Activated CD8-positive, alpha-beta memory T cell treated with anti-CD3 and anti-CD28 coated beads, Interleukin-2, amount 50 U/mL, for 1 hour (primary cell): Measurements from ENCODE around the gene CD247.

Experiments used
- DNase-seq: peaks from one replicate; pipeline ENCODE4 v3.0.0-alpha.2; 2020; ENCODE audit errors: extremely low read depth

Gene CD247

GRCh38 chr1:167489571-167490340 lies 28.6 kb downstream of the CD247 start:
- peak; percentile 48 for DNase-seq

- DNase-seq = no peak
Observed at GRCh38 chr1:167488786-167489185, 29.5 kb downstream of the CD247 start.

- DNase-seq = no peak
Observed at GRCh38 chr1:167487614-167488013, 30.7 kb downstream of the CD247 start.

GRCh38 chr1:167486090-167486824 lies 32.1 kb downstream of the CD247 start:
- no peak for DNase-seq

GRCh38 chr1:167484726-167485502 lies 33.4 kb downstream of the CD247 start:
- DNase-seq = no peak

GRCh38 chr1:167483790-167484189 lies 34.5 kb downstream of the CD247 start:
- no peak for DNase-seq

- DNase-seq = no peak
Observed at GRCh38 chr1:167482184-167482583, 36.1 kb downstream of the CD247 start.

GRCh38 chr1:167479331-167479979 lies 38.9 kb downstream of the CD247 start:
- no peak for DNase-seq

GRCh38 chr1:167477986-167478385 lies 40.3 kb downstream of the CD247 start:
- no peak for DNase-seq

GRCh38 chr1:167476061-167476460 lies 42.3 kb downstream of the CD247 start:
- DNase-seq = no peak

GRCh38 chr1:167474191-167474641 lies 44.1 kb downstream of the CD247 start:
- DNase-seq = no peak

- DNase-seq = no peak
Observed at GRCh38 chr1:167473761-167474160, 44.6 kb downstream of the CD247 start.

GRCh38 chr1:167472752-167473521 lies 45.4 kb downstream of the CD247 start:
- no peak for DNase-seq

- DNase-seq = no peak
Observed at GRCh38 chr1:167471568-167471967, 46.8 kb downstream of the CD247 start.

- no peak for DNase-seq
Observed at GRCh38 chr1:167469280-167469965, 48.9 kb downstream of the CD247 start.

GRCh38 chr1:167467752-167468151 lies 50.6 kb downstream of the CD247 start:
- no peak for DNase-seq

- DNase-seq = no peak
Observed at GRCh38 chr1:167467126-167467710, 51.1 kb downstream of the CD247 start.

GRCh38 chr1:167465743-167466142 lies 52.6 kb downstream of the CD247 start:
- no peak for DNase-seq

- DNase-seq = no peak
Observed at GRCh38 chr1:167465018-167465417, 53.3 kb downstream of the CD247 start.
